Muscle of leg (tissue), 11 donors: ENCODE data around the gene TMTC2. TPM values are rescaled to one million over a fixed set of nuclear protein-coding genes. Genes with fewer than 3 reads are reported as not detected.
"Not testable (repeated sequence)": the region's sequence is repeated elsewhere in the genome, so short reads cannot be mapped to it uniquely, and the experiment has no call there.

Source experiments
- DNase-seq: peaks from one replicate; pipeline ENCODE4 v3.0.0; 2013
- H3K27ac ChIP-seq: one replicate; pipeline ENCODE4 v1.5.1; 2013; ENCODE audit warnings: mild to moderate bottlenecking, low read length, control low read depth
- H3K27me3 ChIP-seq: one replicate; pipeline ENCODE4 v1.6.1; 2013; ENCODE audit warnings: low read length; ENCODE audit not compliant: control insufficient read depth, insufficient read depth
- H3K36me3 ChIP-seq: one replicate; pipeline ENCODE4 v1.6.1; 2013; ENCODE audit warnings: low read length; ENCODE audit not compliant: control insufficient read depth, insufficient read depth
- H3K4me1 ChIP-seq: one replicate; pipeline ENCODE4 v1.6.1; 2013; ENCODE audit warnings: low read length; ENCODE audit not compliant: control insufficient read depth, insufficient read depth
- H3K4me3 ChIP-seq: one replicate; pipeline ENCODE4 v1.5.1; 2013; ENCODE audit warnings: low read length, control low read depth
- H3K9me3 ChIP-seq: replicated peaks from 2 replicates; pipeline ENCODE4 v1.6.1; 2013; ENCODE audit warnings: low read depth, low read length; ENCODE audit not compliant: control insufficient read depth
- WGBS: methylation state at CpG from one replicate; pipeline ENCODE4 v1.1.5; 2013; ENCODE audit warnings: missing lambda C conversion rate; ENCODE audit not compliant: insufficient coverage; 5-methylcytosine and 5-hydroxymethylcytosine counted together
- polyA plus RNA-seq, 8 donors: library from polyadenylated mRNA; unstranded; fragments of 120-200 nt; gene quantifications; one replicate each; pipeline versions ENCODE4 v1.2.1 to v1.2.3, GENCODE V29; 2013; ENCODE audit warnings: inconsistent platforms in 1 of 8, low replicate concordance in 1 of 8; ENCODE audit not compliant: insufficient read length in 8 of 8, insufficient read depth in 1 of 8
- total RNA-seq: library from RNA; stranded (reverse); fragments of 120-200 nt; gene quantifications from one replicate; pipeline ENCODE4 v1.2.4, GENCODE V29; 2013

TMTC2 gene
- total and polyA plus RNA-seq, 9 donors = 10.8 to 24.8 (median 18.3) TPM

DNA sequence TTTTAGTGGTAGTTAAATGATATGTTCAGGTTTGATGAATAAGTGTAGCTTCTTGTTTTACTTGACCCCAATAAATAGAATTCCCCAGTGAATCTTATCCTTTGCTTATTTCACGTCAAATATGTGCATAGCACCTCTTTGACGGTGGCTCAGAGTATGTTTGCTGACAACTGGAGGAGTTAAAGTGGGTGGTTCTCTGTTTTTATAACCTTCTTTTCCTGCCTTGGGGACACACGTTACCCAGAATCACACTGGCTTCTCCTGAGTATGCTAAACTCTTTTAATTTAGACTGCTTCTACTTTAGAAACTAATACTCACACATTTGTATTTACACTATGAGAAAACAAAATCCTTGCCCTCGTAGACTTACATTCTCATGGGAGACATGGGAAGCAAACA, 62.3 kb downstream of the TMTC2 start:
- no peak for DNase-seq
- Histone ChIP-seq H3K27ac (no peak overlapping the region), H3K9me3 (no peaks in the 10 kb centered on the region), H3K4me3 (no peak overlapping the region), H3K27me3 (no peaks in the 10 kb centered on the region), H3K36me3 (no peaks in the 10 kb centered on the region), H3K4me1 (no peaks in the 10 kb centered on the region)
- no CpG with 5 or more reads among the region's 4 CpGs for WGBS

DNA sequence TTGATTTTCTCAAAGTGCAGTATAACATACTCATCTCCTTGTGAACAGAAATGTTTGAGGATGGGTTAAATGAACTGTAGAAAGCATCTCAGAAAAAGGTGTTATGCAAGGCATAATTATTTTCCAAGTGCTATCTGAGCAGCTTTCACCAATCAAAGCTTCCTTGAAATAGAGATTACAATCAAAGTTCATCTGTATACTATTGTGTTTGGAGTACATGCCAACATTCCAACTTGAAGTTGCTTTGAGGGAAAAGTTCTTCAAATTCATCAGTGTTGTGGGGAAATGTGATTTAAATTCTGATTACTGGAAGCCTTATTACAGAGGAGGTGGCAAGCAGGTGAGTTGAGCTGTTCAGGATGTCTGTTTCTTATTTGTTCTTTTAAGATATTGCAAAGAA, 68.2 kb downstream of the TMTC2 start:
- no peak for DNase-seq
- Histone ChIP-seq H3K9me3 (no peaks in the 10 kb centered on the region), H3K27me3 (no peaks in the 10 kb centered on the region), H3K27ac (no peak overlapping the region), H3K36me3 (no peaks in the 10 kb centered on the region), H3K4me3 (no peak overlapping the region), H3K4me1 (no peaks in the 10 kb centered on the region)

GRCh38 chr12:82756303-82756702, 69.6 kb downstream of the TMTC2 start:
- Histone ChIP-seq H3K4me3 (no peak overlapping the region), H3K36me3 (no peaks in the 10 kb centered on the region), H3K27me3 (no peaks in the 10 kb centered on the region), H3K9me3 (no peaks in the 10 kb centered on the region), H3K27ac (no peak overlapping the region), H3K4me1 (no peaks in the 10 kb centered on the region)
- DNase-seq = no peak
- 40% methylated on average over 1 of the region's 2 CpGs for whole genome bisulfite sequencing

DNA sequence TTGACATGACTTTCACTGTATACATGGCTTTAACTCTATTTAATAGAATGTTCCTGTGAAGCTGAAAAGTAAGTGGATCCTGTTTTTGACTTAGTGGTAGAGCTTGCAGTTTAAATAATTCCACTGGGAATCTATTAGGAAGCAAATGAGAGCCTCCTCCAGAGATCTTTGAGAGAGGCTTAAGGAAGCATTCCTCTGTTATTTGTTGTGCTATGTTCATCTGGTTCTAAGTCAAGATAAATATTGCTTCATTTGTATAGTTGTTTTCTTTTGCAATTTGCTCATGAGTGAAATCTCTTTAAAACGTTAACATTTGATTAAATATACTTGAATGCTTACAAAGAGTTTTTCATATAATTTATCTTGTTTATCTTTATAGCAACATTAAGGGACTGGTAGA, 70.4 kb downstream of the TMTC2 start:
- Histone ChIP-seq H3K9me3 (no peaks in the 10 kb centered on the region), H3K27ac (no peak overlapping the region), H3K36me3 (no peaks in the 10 kb centered on the region), H3K4me1 (no peaks in the 10 kb centered on the region), H3K27me3 (no peaks in the 10 kb centered on the region), H3K4me3 (no peak overlapping the region)
- WGBS = no CpG with 5 or more reads among the region's 1 CpG
- DNase-seq = no peak

DNA sequence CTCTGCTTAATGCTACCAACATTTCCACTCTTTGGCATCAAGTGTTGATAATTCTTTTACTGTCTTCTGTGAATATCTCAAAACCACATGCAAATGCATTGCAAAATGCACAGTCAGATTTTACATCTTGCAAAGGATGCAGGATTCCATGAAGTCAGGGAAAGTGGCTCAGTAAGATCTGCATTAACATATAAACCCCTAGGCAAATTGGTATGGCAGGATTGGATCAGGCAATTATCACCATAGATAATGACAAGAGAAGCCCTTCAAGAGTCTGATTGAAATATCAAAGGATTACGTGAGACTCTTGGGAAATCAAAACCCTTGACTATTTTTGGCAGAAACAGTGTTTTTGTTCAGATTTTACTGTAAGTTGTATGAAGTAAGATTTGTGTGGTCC, 71.0 kb downstream of the TMTC2 start:
- no peaks in the 10 kb centered on the region for H3K36me3 ChIP-seq
- no peak overlapping the region for H3K27ac ChIP-seq
- no peaks in the 10 kb centered on the region for H3K4me1 ChIP-seq
- H3K4me3 ChIP-seq = no peak overlapping the region
- no peaks in the 10 kb centered on the region for H3K9me3 ChIP-seq
- no CpG with 5 or more reads among the region's 1 CpG for WGBS
- DNase-seq = no peak
- no peaks in the 10 kb centered on the region for H3K27me3 ChIP-seq

DNA sequence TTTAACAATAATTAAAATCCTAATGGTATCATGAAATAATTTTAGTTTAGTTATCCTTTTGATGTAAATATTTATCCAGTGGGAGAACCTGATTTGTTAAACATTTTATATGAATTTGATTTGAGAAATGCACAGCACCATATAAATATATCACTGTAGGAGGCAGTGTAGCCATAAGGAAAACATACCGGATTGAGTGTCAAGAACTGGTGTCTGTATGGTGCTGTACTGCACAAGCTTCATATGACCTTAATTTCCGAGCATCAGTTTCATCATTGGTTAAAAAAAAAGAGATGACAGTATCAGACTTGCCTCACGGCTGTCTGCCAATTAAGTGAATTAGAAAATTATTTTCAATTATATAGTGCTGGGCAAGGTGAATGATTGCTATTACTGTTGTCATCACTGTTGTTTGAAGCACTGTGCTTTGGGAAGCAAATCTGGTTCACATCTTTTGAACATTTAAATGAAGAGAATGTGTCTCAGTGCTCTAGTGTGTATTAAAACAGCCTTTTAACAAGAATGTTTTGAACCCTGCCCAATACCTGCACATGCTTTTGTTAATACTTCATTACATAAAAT, 72.1 kb downstream of the TMTC2 start:
- Histone ChIP-seq H3K9me3 (no peaks in the 10 kb centered on the region), H3K36me3 (no peaks in the 10 kb centered on the region)
- peak; percentile 33 for DNase-seq

DNA sequence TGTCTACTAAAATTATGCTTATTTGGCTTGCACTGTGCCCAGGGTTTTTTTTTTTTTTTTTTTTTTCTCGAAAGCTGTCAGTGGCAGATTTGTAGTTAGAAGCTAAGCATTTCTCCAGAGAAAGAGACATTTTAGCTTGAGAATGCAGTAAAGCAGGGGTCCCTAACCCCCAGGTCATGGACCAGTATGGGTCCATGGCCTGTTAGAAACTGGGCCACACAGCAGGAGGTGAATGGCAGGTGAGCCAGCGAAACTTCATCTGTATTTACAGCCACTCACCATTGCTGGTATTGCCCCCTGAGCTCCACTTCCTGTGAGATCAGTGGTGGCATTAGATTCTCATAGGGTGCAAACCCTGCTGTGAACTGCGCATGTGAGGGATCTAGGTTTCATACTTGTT, 73.7 kb downstream of the TMTC2 start:
- Histone ChIP-seq H3K27me3 (no peaks in the 10 kb centered on the region), H3K4me1 (no peaks in the 10 kb centered on the region), H3K36me3 (no peaks in the 10 kb centered on the region), H3K4me3 (no peak overlapping the region), H3K27ac (no peak overlapping the region), H3K9me3 (no peaks in the 10 kb centered on the region)
- 100% methylated on average over 1 of the region's 3 CpGs for WGBS
- DNase-seq = no peak

More for the DNA sequence above, 72.1 kb downstream of the TMTC2 start:
- H3K4me1 ChIP-seq = no peaks in the 10 kb centered on the region
- no peak overlapping the region for H3K4me3 ChIP-seq
- no CpG with 5 or more reads among the region's 3 CpGs for WGBS
- no peak overlapping the region for H3K27ac ChIP-seq
- H3K27me3 ChIP-seq = no peaks in the 10 kb centered on the region

GRCh38 chr12:82765206-82765605, 78.5 kb downstream of the TMTC2 start:
- H3K27me3 ChIP-seq, H3K27ac ChIP-seq, H3K4me1 ChIP-seq, DNase-seq, H3K9me3 ChIP-seq, H3K4me3 ChIP-seq, H3K36me3 ChIP-seq: not testable (repeated sequence)
- WGBS = no CpG with 5 or more reads among the region's 7 CpGs

DNA sequence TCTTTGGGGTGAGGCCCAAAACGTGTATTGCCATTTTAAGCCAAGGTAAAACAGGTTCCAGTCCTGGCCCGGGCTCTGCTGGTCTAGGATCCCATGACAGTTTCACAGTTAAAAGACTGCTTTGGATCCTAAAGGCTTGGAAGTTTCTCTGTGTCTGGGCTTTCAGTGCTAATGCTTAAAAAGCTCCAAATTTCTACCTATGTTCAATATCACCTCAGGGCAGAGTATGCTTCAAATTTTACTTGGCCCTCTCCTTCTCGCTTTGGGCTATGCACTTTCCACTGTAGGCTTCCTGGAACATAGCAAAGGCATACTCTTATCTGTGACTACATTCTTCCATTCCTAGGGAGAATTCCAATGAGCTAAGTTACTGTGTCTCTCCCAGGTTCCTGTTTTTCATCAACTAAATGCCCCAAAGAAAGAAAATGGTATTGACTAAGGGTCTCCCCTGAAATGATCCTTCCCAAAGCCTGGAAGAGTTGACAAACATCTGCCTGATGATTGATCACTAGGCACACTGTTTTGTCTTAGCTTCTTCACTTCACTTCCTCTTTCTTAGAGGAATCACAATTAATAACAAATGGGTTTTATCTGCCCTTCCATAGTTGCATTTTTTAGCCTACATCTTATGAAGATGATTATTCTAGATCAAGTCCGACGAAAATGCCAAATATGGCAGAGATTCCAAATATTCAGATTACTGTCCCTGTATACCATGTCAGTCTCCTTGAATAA, 79.4 kb downstream of the TMTC2 start:
- 93% methylated on average over 4 of the region's 5 CpGs for WGBS
- H3K36me3 ChIP-seq = no peaks in the 10 kb centered on the region
- no peaks in the 10 kb centered on the region for H3K9me3 ChIP-seq
- no peak for DNase-seq
- no peak overlapping the region for H3K27ac ChIP-seq
- no peaks in the 10 kb centered on the region for H3K27me3 ChIP-seq
- H3K4me3 ChIP-seq = no peak overlapping the region
- no peaks in the 10 kb centered on the region for H3K4me1 ChIP-seq

DNA sequence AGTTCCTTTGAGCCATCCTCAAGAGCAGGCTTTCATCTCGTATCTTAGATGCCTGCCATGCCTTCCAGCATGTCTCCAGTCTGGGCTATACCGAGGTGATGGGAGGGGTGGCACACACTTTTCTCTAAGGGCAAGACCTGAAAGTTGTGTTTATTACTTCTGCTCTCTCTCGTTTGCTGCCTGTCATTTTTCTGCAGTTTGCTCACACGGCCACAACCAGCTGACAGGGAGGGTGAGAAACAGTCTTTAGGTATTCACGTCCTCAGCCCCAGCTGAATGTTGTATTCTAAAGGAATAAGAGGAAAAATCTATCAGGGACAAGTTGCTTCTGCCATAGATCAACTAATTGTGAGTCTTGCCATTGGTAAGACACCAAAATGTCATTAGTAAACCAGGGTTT, 88.0 kb downstream of the TMTC2 start:
- no peak for DNase-seq
- H3K4me1 ChIP-seq = no peaks in the 10 kb centered on the region
- no peak overlapping the region for H3K4me3 ChIP-seq
- no peaks in the 10 kb centered on the region for H3K9me3 ChIP-seq
- H3K27ac ChIP-seq = no peak overlapping the region
- H3K27me3 ChIP-seq = no peaks in the 10 kb centered on the region
- no peaks in the 10 kb centered on the region for H3K36me3 ChIP-seq
- WGBS = 100% methylated on average over 1 of the region's 5 CpGs

DNA sequence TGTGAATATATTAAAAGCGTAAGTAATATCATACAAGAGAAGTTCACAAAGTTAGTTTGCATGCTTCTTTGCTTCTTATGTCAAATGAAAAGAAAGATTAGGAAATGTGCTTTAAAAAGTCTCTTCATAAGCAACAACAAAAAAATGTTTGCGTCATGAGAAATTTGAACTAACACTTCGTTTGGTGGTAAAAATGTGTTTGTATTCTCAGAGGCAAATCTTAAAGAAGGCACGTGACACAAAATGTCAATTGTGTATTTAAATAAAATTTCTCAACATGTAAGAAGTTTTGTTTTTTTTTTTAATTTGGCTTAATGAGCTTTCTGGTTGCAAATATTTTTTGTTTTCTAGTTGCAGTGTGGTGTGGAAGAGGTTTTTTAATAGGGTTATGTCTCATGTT, 93.8 kb downstream of the TMTC2 start:
- WGBS = no CpG with 5 or more reads among the region's 4 CpGs

More for the DNA sequence above, 93.8 kb downstream of the TMTC2 start:
- H3K27me3 ChIP-seq = no peaks in the 10 kb centered on the region
- no peak for DNase-seq
- no peak overlapping the region for H3K4me3 ChIP-seq
- no peaks in the 10 kb centered on the region for H3K9me3 ChIP-seq
- no peaks in the 10 kb centered on the region for H3K36me3 ChIP-seq
- no peak overlapping the region for H3K27ac ChIP-seq
- no peaks in the 10 kb centered on the region for H3K4me1 ChIP-seq
